ENCODE data around the gene EHMT2. TPM values are rescaled to one million over a fixed set of nuclear protein-coding genes. Genes with fewer than 3 reads are reported as not detected.
"Not testable (repeated sequence)": the region's sequence is repeated elsewhere in the genome, so short reads cannot be mapped to it uniquely, and the experiment has no call there.

The EHMT2 gene
- total and polyA plus RNA-seq, 2 of the 8 experiments (the other 6 are each of a cell fraction or from before 2014, with no cell fraction given): 125 to 177 TPM

DNA sequence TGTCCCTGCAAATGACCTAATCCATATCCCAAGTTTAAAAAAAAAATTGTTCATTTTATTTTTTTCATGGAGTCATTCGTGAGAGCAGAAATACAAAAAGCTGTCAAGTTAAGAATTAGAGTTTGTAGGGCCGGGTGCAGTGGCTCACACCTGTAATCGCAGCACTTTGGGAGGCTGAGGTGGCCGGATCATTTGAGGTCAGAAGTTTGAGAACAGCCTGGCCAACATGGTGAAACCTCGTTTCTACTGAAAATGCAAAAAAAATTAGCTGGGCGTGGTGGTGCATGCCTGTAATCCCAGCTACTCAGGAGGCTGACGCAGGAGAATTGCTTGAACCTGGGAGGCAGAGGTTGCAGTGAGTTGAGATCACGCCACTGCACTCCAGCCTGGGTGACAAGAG, 9.2 kb upstream of the EHMT2 start:
- not testable (repeated sequence) for H3K56ac ChIP-seq (replicated peaks; ENCODE audit: insufficient read length, low read depth, low read length); H3K27me3 ChIP-seq (replicated peaks in 1 of 4; ENCODE audit: control insufficient read depth in 3 of 4, extremely low read depth in 1 of 4, insufficient read depth in 3 of 4, low read length in 3 of 4); H3K23ac ChIP-seq (ENCODE audit: insufficient read length); H2BK5ac ChIP-seq (ENCODE audit: low read depth, low read length); H3K18ac ChIP-seq (ENCODE audit: extremely low read depth, low read length); H3K23me2 ChIP-seq (ENCODE audit: low read depth, low read length); H4K20me1 ChIP-seq (replicated peaks in 1 of 2; ENCODE audit: control insufficient read depth in 1 of 2, insufficient read depth in 2 of 2, low read length in 2 of 2); H3K27ac ChIP-seq (ENCODE audit: low read depth, low read length); H4K91ac ChIP-seq (replicated peaks; ENCODE audit: insufficient read length, low read length); H2BK12ac ChIP-seq (ENCODE audit: low read depth, low read length); H2BK20ac ChIP-seq (ENCODE audit: low read length); H2BK120ac ChIP-seq (replicated peaks; ENCODE audit: low read depth, low read length); H3K36me3 ChIP-seq (ENCODE audit: control insufficient read depth in 2 of 4, insufficient read depth in 4 of 4, low read length in 3 of 4); H4K8ac ChIP-seq (ENCODE audit: extremely low read depth, insufficient read depth, low read length); H3K9ac ChIP-seq (replicated peaks in 1 of 4; ENCODE audit: extremely low read depth in 1 of 4, low read depth in 3 of 4, low read length in 3 of 4); DNase-seq (ENCODE audit: low read depth in 1 of 2, low spot score in 2 of 2); H3K9me3 ChIP-seq (ENCODE audit: insufficient read depth in 2 of 2, low read depth in 1 of 2, low read length in 1 of 2); H4K5ac ChIP-seq (ENCODE audit: insufficient read length, low read depth, low read length); H2AK5ac ChIP-seq (ENCODE audit: low read depth, low read length); H3K4me3 ChIP-seq (ENCODE audit: extremely low read depth in 1 of 4, insufficient read depth in 2 of 4, low read depth in 3 of 4, low read length in 4 of 4); H3K4ac ChIP-seq (replicated peaks; ENCODE audit: insufficient read length, low read depth, low read length); H2AFZ ChIP-seq (ENCODE audit: low read length); FAIRE-seq; H2BK15ac ChIP-seq (ENCODE audit: low read length); H3K79me2 ChIP-seq (ENCODE audit: control insufficient read depth in 1 of 2, insufficient read depth in 2 of 2, low read length in 2 of 2); H3K14ac ChIP-seq (ENCODE audit: insufficient read length); H3K79me1 ChIP-seq (ENCODE audit: low read depth, low read length)
- ChIA-PET POLR2A (ENCODE audit: partially characterized antibody) (interaction anchor here (0.6 to 2.8 kb wide), 9 partner anchors 9 to 349 kb away, joined by 3 to 10 read pairs (median 5); partner anchors contain the start of gene EHMT2), CTCF (ENCODE audit: partially characterized antibody) (interaction anchor here (0.6 to 1.9 kb wide), 6 partner anchors 9 to 46 kb away, joined by 3 to 10 read pairs (median 5); no protein-coding TSS in a partner anchor)
- H3K4me1 ChIP-seq (replicated peaks in 1 of 4; ENCODE audit: control insufficient read depth in 3 of 4, insufficient read depth in 4 of 4, low read length in 3 of 4): peaks cover 0 to 11% (median 5%) of the 10 kb centered on the region in 4 experiments; a peak in 5 of 7 replicates
- H3K4me2 ChIP-seq (ENCODE audit: insufficient read depth in 1 of 2, low read depth in 2 of 2, low read length in 2 of 2): peak overlapping the region in 1 of 2 experiments; percentile 58; a peak in 3 of 4 replicates
- WGBS, 2 experiments (ENCODE audit: extremely low coverage in 1 of 2, insufficient coverage in 1 of 2, insufficient read length in 1 of 2, insufficient replicate concordance in 2 of 2, low coverage in 1 of 2, low lambda C conversion rate in 2 of 2, missing lambda C conversion rate in 1 of 2): 75% methylated on average over 8 of the region's 8 CpGs; no CpG with 5 or more reads in 1 of the 2 experiments

Data from H1 (cell line).